H1 (cell line): ENCODE results near the gene SLC25A39. TPM values are rescaled to one million over a fixed set of nuclear protein-coding genes. Genes with fewer than 3 reads are reported as not detected.

Experiments
- ATF2 ChIP-seq: IDR thresholded peaks from 2 replicates; pipeline ENCODE4 v1.6.1; 2012; ENCODE audit warnings: low read length, inconsistent platforms
- CBX8 ChIP-seq: fragments of 300-800, 300-1000 bp; sonication (generic); IDR thresholded peaks from 2 replicates; pipeline ENCODE4 v1.7.1; 2016; ENCODE audit warnings: low read depth, low read length, borderline replicate concordance
- EP300 ChIP-seq, 2 experiments: IDR thresholded peaks; 1 replicate in 1 of 2; 2 replicates in 1 of 2; pipeline ENCODE4 v1.6.1; 2011 to 2012; ENCODE audit warnings: low read depth in 2 of 2, low read length in 2 of 2, mild to moderate bottlenecking in 2 of 2, borderline replicate concordance in 1 of 2, inconsistent platforms in 1 of 2, moderate library complexity in 1 of 2
- EZH2 ChIP-seq: fragments of 200-600 bp; sonication (generic); IDR thresholded peaks from 2 replicates; pipeline ENCODE4 v1.7.1; 2012; ENCODE audit warnings: low read depth, mild to moderate bottlenecking, moderate library complexity, low read length, inconsistent platforms; ENCODE audit not compliant: severe bottlenecking
- HDAC6 ChIP-seq: IDR thresholded peaks from one replicate; pipeline ENCODE4 v1.7.1; 2012; ENCODE audit warnings: low read depth, mild to moderate bottlenecking, inconsistent platforms, low read length, moderate library complexity
- KDM5A ChIP-seq: fragments of 200-600 bp; IDR thresholded peaks from 2 replicates; pipeline ENCODE4 v1.7.1; 2012; ENCODE audit warnings: mild to moderate bottlenecking, low read length, inconsistent platforms, mixed read lengths
- POLR2A ChIP-seq, 2 experiments: IDR thresholded peaks; 1 replicate in 1 of 2; 2 replicates in 1 of 2; pipeline ENCODE4 v1.6.1; 2011; ENCODE audit warnings: low read depth in 2 of 2, low read length in 2 of 2, mild to moderate bottlenecking in 2 of 2; ENCODE audit errors: control extremely low read depth in 1 of 2
- SAP30 ChIP-seq: fragments of 300-600 bp; sonication (generic); IDR thresholded peaks from 2 replicates; pipeline ENCODE4 v1.7.1; 2012; ENCODE audit warnings: low read length, moderate library complexity, mild to moderate bottlenecking, inconsistent platforms; ENCODE audit not compliant: insufficient read depth, insufficient replicate concordance
- SIN3A ChIP-seq, 2 experiments: IDR thresholded peaks in 1 of 2; conservative IDR thresholded peaks in 1 of 2; 2 replicates each; pipeline ENCODE4 v1.6.1; 2011 to 2012; ENCODE audit warnings: low read length in 2 of 2, improper control_type of control experiment in 1 of 2, low read depth in 1 of 2, mild to moderate bottlenecking in 1 of 2
- polyA plus RNA-seq, 7 experiments: library from polyadenylated mRNA; depleted of rRNA in 3 of 7; stranded (reverse) in 5 of 7; unstranded in 2 of 7; fragments of >200 nt in 5 of 7; fragments of 200-250 nt in 2 of 7; gene quantifications; 1 replicate in 5 of 7; 2 replicates in 1 of 7; 4 replicates in 1 of 7; pipeline versions ENCODE4 v1.2.1 to v1.2.3, GENCODE V29; 2011 to 2013; ENCODE audit warnings: missing spikeins in 2 of 7, mixed read lengths in 2 of 7
- total RNA-seq: library from RNA; stranded (reverse); fragmentation: NEBNext Ultra II Directional; extraction: Animal tissue kit (Norgen Biotek cat#: 25700); gene quantifications from 2 replicates; pipeline ENCODE4 v1.2.1, GENCODE V29; 2021

The SLC25A39 gene
- total and polyA plus RNA-seq, 2 of the 8 experiments (the other 6 are each of a cell fraction or from before 2014, with no cell fraction given): 200 to 291 TPM

DNA sequence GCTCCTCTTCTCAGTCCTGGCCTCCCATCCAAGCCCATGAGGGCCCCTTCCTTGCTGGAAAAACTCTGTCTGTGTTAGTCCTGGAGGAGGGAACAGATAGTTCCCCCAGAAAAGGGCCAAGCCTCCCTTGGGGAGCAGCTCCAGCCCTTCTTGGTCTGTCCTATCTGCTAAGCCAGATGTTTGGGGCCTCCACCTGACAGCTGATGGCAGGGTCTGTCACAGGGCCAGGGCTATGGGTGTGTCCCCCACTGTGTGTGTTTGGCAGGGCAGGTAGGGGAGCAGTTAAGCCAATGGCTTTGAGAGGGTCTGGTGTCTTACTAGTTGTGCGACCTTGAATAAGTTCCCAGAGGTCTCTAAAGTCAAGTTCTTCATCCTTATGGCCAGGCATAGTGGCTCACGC lies 43.1 kb downstream of the SLC25A39 start (continued):
- TF ChIP-seq ATF2 (no peak), KDM5A (no peak), SAP30 (no peak), POLR2A (IDR thresholded peaks at IDR 0.05; ENCODE audit: control extremely low read depth in 1 of 2, low read depth in 2 of 2, low read length in 2 of 2) (no peak), EP300 (IDR thresholded peaks at IDR 0.05; ENCODE audit: borderline replicate concordance in 1 of 2, low read depth in 2 of 2, low read length in 2 of 2) (no peak), HDAC6 (no peak), CBX8 (no peak), SIN3A (conservative IDR thresholded peaks at IDR 0.05 in 1 of 2, IDR thresholded peaks at IDR 0.05 in 1 of 2; ENCODE audit: low read depth in 1 of 2, low read length in 2 of 2) (no peak), EZH2 (no peak)
